ENCODE measurements around the gene CHRDL2.
A peak's percentile ranks its signal among the peaks of the same experiment; 100 is the strongest.

CHRDL2 gene

GRCh38 chr11:74749127-74749964, 18.1 kb upstream of the CHRDL2 start:
- peak overlapping the region; percentile 67 for H3K4me3 ChIP-seq (ENCODE audit: low read length)
- peak; percentile 43 for DNase-seq (ENCODE audit: low read depth, low spot score)

- H3K4me3 ChIP-seq (ENCODE audit: low read length): peak within 1 kb of the TSS; percentile 67
- peak; percentile 92 for DNase-seq (ENCODE audit: low read depth, low spot score)
These were observed 17.2 kb upstream of the CHRDL2 start, which contains the start of gene RNF169 for GRCh38 chr11:74748211-74749126. RNF169 (plus strand) TSS chr11:74748849; CDS start chr11:74748881, 32 bp downstream.

DNA sequence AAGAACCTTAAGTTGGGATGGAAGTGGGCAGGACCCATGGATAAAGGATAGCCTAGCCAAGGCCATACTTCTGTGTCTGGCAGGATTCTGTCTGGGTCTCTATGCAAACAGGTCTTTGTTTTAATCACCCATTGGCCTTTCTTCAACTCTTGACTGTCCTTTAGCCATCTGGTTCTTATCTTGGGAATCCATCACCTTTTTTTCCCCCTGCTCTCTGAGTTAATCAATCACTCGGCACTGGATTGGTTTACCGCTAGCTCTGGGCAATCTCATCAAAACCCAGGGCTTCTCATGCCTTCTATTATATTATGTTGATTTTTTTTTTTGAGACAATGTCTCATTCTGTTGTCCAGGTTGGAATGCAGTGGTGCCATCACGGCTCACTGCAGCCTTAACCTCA, 15.6 kb upstream of the CHRDL2 start:
- H3K4me3 ChIP-seq (ENCODE audit: low read length): no peak overlapping the region
- DNase-seq (ENCODE audit: low read depth, low spot score): no peak

- no peak overlapping the region for H3K4me3 ChIP-seq (ENCODE audit: low read length)
- DNase-seq (ENCODE audit: low read depth, low spot score): no peak
These were observed 13.1 kb upstream of the CHRDL2 start for GRCh38 chr11:74744277-74744676.

GRCh38 chr11:74743640-74744039, 12.4 kb upstream of the CHRDL2 start:
- no peak for DNase-seq (ENCODE audit: low read depth, low spot score)
- no peak overlapping the region for H3K4me3 ChIP-seq (ENCODE audit: low read length)

- no peak overlapping the region for H3K4me3 ChIP-seq (ENCODE audit: low read length)
- no peak for DNase-seq (ENCODE audit: low read depth, low spot score)
These were observed 10.8 kb upstream of the CHRDL2 start for GRCh38 chr11:74742070-74742469.

DNA sequence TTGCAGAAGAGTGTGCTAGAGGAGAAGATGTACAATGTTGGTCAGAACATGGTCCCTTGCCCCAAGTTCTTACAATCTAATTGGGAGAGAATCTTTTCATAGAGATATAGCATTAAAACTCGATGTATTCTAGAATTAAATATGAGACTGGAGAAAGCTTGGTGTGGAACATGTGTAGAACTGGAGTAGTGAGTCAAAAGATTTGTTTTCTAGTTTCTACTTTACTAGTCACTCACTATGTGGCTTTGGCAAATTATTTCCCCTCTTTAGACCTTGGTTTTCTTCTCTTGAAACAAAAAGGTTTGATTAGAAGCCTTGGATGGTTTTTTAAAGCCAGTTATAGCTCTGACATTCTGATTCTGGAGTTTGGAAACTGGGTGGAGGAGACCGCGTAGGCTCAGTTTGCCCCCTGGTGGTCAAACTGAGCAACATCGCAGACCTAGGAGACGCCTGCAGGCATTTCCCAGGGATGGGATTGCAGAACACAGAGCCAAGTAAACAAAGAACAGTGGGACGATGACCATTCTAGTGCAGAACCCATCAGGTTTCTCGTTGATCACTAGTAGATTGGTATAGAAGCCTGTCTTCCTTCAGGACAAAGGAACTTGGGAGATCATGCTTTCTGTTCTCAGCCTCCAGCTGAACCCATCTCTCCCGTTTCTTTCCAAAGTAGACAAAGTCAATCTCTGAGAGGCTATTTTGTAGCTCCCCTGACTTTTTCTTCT, 8.5 kb upstream of the CHRDL2 start:
- H3K4me3 ChIP-seq (ENCODE audit: low read length): no peak overlapping the region
- peak; percentile 42 for DNase-seq (ENCODE audit: low read depth, low spot score)

DNA sequence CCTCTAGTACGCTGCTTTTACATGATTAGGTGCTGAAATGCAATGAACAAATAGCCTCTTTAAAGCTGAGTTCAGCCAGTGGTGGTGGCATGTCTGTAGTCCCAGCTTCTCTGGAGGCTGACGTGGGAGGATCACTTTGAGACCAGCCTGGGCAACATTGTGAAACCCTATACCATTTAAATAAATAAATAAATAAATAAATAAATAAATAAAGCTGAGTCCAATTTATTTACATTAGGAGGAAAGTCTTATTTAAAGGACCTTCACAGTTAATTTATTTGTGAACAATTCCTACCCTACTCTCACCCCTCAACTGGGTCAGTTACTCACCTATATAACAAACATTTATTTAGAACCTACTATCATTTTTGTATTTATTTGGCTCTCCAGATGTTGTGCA, 4.8 kb upstream of the CHRDL2 start:
- DNase-seq (ENCODE audit: low read depth, low spot score): no peak
- no peak overlapping the region for H3K4me3 ChIP-seq (ENCODE audit: low read length)

GRCh38 chr11:74735365-74735928, 4.2 kb upstream of the CHRDL2 start:
- no peak overlapping the region for H3K4me3 ChIP-seq (ENCODE audit: low read length)

DNA sequence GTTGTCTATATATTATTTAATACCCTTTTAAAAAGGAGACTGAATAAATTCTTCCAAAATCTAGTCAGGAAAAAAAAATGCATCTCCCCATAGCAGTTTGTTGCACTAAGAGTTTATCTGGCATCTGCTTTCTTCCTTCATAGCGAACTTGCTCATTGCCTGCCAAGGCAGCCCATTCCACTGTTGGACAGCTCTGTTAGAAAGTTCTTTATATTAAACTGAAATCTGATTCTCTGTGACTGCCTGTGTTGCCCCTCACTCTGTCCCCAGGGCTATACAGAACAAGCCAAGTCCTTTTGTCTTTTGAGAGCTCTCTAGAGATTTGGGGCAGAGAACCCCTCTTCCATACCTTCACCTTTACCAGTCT, 3.3 kb upstream of the CHRDL2 start:
- DNase-seq (ENCODE audit: low read depth, low spot score): no peak
- no peak overlapping the region for H3K4me3 ChIP-seq (ENCODE audit: low read length)

More at GRCh38 chr11:74735365-74735928, 4.2 kb upstream of the CHRDL2 start:
- DNase-seq (ENCODE audit: low read depth, low spot score): no peak

DNA sequence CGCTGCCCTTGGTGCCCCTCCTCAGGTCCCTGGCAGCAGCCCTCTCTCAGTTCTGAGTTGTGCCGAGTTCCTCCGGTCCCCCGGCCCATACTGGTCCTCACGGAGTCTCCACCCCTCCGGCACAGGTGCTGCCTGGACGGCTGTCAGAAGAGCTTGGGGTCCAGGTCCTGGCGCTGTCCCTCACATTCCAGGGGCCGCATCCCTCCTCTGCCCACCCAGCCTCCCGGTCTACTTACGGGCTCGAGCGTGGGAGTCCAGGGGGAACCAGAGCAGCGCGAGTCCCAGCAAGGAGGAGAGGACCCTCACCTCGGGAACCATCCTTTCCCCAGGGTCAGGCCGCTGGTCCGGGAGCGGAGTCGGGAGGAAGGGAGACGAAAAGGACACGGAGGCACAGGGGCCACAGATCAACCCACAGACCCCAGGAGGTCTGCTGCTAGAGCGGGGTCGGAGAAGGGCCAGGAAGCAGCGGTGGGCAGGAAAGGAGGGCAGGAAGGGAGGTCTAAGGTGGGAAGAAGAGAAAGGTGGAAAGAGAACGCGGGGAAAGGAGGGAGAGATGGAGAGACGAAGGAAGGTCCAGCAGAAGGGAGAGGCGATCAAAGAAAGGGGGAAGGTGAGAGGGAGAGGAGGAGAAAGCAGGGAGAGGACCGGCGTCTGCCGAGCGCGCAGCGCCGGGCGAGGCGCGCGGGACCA, 510 bp downstream of the CHRDL2 start:
- H3K4me3 ChIP-seq (ENCODE audit: low read length): no peak overlapping the region
- DNase-seq (ENCODE audit: low read depth, low spot score): no peak

- H3K4me3 ChIP-seq (ENCODE audit: low read length): no peak overlapping the region
- no peak for DNase-seq (ENCODE audit: low read depth, low spot score)
These were observed 1.8 kb downstream of the CHRDL2 start for GRCh38 chr11:74729397-74729796.

GRCh38 chr11:74726547-74727182, 4.6 kb downstream of the CHRDL2 start:
- no peak overlapping the region for H3K4me3 ChIP-seq (ENCODE audit: low read length)
- DNase-seq (ENCODE audit: low read depth, low spot score): peak; percentile 29

GRCh38 chr11:74725701-74726100, 5.5 kb downstream of the CHRDL2 start:
- H3K4me3 ChIP-seq (ENCODE audit: low read length): no peak overlapping the region
- DNase-seq (ENCODE audit: low read depth, low spot score): no peak

DNA sequence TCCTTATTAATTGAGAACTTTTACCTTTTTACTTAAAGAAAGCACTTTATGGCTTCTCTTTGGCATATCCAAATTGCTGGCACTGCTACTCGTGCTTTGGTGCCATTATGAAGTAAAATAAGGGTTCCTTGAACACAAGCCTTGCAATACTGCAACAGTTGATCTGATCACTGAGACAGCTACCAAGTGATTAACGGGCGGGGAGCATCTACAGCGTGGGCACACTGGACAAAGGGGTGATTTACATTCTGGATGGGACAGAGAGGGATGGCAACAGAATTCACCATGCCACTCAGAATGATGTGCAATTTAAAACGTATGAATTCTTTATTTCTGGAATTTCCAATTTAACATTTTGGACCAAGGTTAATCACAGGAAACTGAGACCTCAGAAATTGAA, 7.7 kb downstream of the CHRDL2 start:
- H3K4me3 ChIP-seq (ENCODE audit: low read length): no peak overlapping the region
- DNase-seq (ENCODE audit: low read depth, low spot score): no peak

- DNase-seq (ENCODE audit: low read depth, low spot score): no peak
- no peak overlapping the region for H3K4me3 ChIP-seq (ENCODE audit: low read length)
These were observed 9.8 kb downstream of the CHRDL2 start for GRCh38 chr11:74721479-74721835.

DNA sequence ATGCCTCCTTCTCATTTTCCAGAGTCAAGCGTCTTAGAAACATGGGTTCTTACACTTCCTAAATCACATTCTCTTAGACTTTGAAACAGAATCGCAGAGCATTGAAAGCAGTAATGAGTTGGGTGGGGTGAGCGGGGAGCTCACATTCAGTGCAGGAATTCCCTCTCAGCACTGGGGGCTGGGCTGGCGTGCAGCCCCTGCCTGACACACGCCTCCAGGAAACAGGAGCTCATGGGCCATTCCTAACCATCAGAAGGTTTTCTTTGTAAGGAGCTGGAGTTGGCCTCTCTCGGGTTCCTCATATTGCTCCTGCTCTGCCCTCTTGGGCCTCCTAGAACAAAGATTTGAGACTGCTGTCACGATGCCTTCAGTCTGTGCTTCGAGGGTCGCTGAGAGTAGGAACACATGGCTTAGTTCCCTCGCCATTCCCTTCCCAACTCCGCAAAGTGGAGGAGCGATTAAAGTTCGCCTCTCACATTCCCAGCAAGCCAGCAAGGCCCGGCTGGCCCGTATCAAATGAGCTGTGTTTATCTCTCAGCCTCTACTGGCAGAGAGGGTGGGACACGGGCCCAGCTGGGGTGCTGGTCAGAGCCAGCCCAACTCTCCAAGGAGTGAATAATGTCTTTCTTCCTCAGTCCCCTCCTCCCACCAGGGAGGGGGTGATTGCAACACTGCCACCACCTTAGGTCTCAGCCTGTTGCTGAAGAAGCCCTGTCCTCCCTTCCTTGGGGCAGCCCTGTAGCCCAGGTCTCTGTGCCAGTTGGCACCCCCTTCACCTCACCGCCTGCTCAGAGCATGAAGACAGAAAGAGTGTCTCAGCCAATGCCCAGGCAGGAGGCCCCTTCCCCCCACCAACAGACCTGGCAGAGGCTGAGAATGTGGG, 10.4 kb downstream of the CHRDL2 start:
- no peak for DNase-seq (ENCODE audit: low read depth, low spot score)
- H3K4me3 ChIP-seq (ENCODE audit: low read length): no peak overlapping the region
